SK-N-SH treated with all-trans-retinoic acid at 6 μM for 48 hours (cell line): ENCODE measurements around the gene STK40.

Source experiments
- ATAC-seq: fragments of 200-7000 bp; cut with Tn5 transposase; 3 replicates; pipeline ENCODE4 v1.9.1; 2020; ENCODE audit warnings: mild to moderate bottlenecking, moderate library complexity
- ARNTL ChIP-seq: fragments of 450-650 bp; formaldehyde crosslinking; IDR thresholded peaks from 2 replicates; pipeline ENCODE4 v1.5.0; 2020; ENCODE audit warnings: low read depth, mild to moderate bottlenecking, moderate library complexity, borderline replicate concordance
- BACH2 ChIP-seq: fragments of 250-450 bp; sonication (Bioruptor Pico); IDR thresholded peaks from 2 replicates; pipeline ENCODE4 v1.9.0; 2021; ENCODE audit warnings: mild to moderate bottlenecking, borderline replicate concordance
- CSDC2 ChIP-seq: fragments of 250-450 bp; sonication (Bioruptor Pico); IDR thresholded peaks from 2 replicates; pipeline ENCODE4 v1.5.0; 2020; ENCODE audit warnings: mild to moderate bottlenecking, moderate library complexity
- CSRNP3 ChIP-seq: fragments of 250-450 bp; sonication (Bioruptor Pico); IDR thresholded peaks from 2 replicates; pipeline ENCODE4 v1.5.1; 2021; ENCODE audit warnings: mild to moderate bottlenecking, moderate library complexity
- ESRRG ChIP-seq: fragments of 250-450 bp; sonication (Bioruptor Pico); IDR thresholded peaks from 2 replicates; pipeline ENCODE4 v1.6.1; 2021; ENCODE audit warnings: mild to moderate bottlenecking
- GLIS3 ChIP-seq: fragments of 250-450 bp; sonication (Bioruptor Pico); IDR thresholded peaks from 2 replicates; pipeline ENCODE4 v1.5.0; 2020; ENCODE audit warnings: mild to moderate bottlenecking, moderate library complexity
- ISL1 ChIP-seq: fragments of 250-450 bp; sonication (Bioruptor Pico); IDR thresholded peaks from 2 replicates; pipeline ENCODE4 v2.1.2; 2022; ENCODE audit warnings: mild to moderate bottlenecking, moderate library complexity
- OSR1 ChIP-seq: fragments of 250-450 bp; sonication (Bioruptor Pico); IDR thresholded peaks from 2 replicates; pipeline ENCODE4 v1.8.0; 2022; ENCODE audit warnings: moderate library complexity, mild to moderate bottlenecking, inconsistent platforms
- PPARA ChIP-seq: fragments of 250-450 bp; sonication (Bioruptor Pico); IDR thresholded peaks from 2 replicates; pipeline ENCODE4 v1.5.0; 2020; ENCODE audit warnings: mild to moderate bottlenecking, borderline replicate concordance
- RARB ChIP-seq: fragments of 250-450 bp; sonication (Bioruptor Pico); IDR thresholded peaks from 2 replicates; pipeline ENCODE4 v1.8.0; 2021; ENCODE audit warnings: mild to moderate bottlenecking, moderate library complexity
- SNAI2 ChIP-seq: fragments of 250-450 bp; sonication (Bioruptor Pico); IDR thresholded peaks from 2 replicates; pipeline ENCODE4 v1.5.0; 2020; ENCODE audit warnings: mild to moderate bottlenecking, moderate library complexity
- TOX ChIP-seq: fragments of 250-450 bp; sonication (Bioruptor Pico); IDR thresholded peaks from 2 replicates; pipeline ENCODE4 v1.8.0; 2021; ENCODE audit warnings: mild to moderate bottlenecking, moderate library complexity, borderline replicate concordance
- TSHZ2 ChIP-seq: fragments of 250-450 bp; sonication (Bioruptor Pico); IDR thresholded peaks from 2 replicates; pipeline ENCODE4 v1.5.0; 2020; ENCODE audit warnings: mild to moderate bottlenecking, moderate library complexity
- ZFP30 ChIP-seq: fragments of 450-650 bp; formaldehyde crosslinking; IDR thresholded peaks from 2 replicates; pipeline ENCODE4 v1.5.0; 2022; ENCODE audit warnings: mild to moderate bottlenecking, moderate library complexity
- ZNF565 ChIP-seq: fragments of 450-650 bp; formaldehyde crosslinking; conservative IDR thresholded peaks from 2 replicates; pipeline ENCODE4 v1.5.0; 2020; ENCODE audit warnings: low read depth, mild to moderate bottlenecking, moderate library complexity
- ZNF70 ChIP-seq: fragments of 450-650 bp; formaldehyde crosslinking; IDR thresholded peaks from 2 replicates; pipeline ENCODE4 v1.5.0; 2020; ENCODE audit warnings: mild to moderate bottlenecking, moderate library complexity
- TF ChIP-seq, protein P1 (sequence below): fragments of 250-450 bp; sonication (Bioruptor Pico); IDR thresholded peaks from 2 replicates; pipeline ENCODE4 v1.8.0; 2021; ENCODE audit warnings: low read depth, mild to moderate bottlenecking, moderate library complexity, borderline replicate concordance

STK40 gene, protein sequence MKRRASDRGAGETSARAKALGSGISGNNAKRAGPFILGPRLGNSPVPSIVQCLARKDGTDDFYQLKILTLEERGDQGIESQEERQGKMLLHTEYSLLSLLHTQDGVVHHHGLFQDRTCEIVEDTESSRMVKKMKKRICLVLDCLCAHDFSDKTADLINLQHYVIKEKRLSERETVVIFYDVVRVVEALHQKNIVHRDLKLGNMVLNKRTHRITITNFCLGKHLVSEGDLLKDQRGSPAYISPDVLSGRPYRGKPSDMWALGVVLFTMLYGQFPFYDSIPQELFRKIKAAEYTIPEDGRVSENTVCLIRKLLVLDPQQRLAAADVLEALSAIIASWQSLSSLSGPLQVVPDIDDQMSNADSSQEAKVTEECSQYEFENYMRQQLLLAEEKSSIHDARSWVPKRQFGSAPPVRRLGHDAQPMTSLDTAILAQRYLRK

DNA sequence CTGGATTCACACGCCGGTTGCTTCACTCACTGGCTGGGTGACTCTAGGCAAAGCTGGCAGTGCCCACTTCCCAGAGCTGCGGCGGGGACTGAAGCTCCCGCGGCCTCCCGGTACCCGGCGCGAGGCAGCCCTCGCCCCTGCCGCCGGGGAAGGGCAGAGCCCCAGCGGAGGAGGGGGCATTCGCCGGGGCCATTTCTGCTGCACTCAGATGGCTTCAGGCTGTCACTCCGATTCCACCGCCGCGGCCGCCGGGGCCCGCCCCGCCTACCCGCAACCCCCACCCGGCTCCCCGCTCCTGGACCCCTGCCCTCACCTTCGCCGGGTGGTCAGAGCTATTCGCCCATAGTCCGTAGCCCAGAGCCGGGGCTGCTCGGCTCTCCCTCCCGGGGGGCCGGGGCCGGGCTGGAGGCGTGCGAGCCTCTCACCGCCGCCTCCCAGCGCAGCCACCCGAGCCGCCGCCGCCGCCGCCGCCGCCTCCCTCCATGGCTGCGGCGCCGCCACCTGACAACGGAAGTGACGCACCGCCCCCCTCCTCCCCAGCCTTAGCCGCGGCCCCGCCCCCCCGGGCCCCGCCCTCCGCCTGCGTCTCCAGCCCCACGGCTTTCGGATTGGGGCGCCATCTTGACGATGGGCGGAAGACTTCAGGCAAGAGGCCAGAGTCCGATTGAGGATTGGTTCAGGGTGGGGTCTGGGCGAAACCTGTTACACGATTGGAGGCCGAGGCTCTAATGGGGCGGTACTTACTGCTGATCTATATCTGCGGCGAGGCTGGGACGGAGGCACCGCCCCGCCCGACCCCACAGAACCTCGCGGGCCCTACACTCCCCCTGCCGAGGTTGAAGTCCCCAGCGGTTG, at the start of gene STK40:
STK40 (minus strand) TSS at position 515 of the 855 bp plus-strand sequence. CDS start 24,592 bp downstream, outside the sequence.
- no peak for TF ChIP-seq CSDC2
- TF ChIP-seq TOX (CRISPR knock-in tag), result no peak
- TF ChIP-seq ISL1, result no peak
- no peak for TF ChIP-seq RARB (CRISPR knock-in tag)
- TF ChIP-seq ESRRG (CRISPR knock-in tag), result no peak
- no peak for TF ChIP-seq ARNTL (CRISPR knock-in tag)
- TF ChIP-seq ZNF70 (CRISPR knock-in tag), result no peak
- TF ChIP-seq, protein P1, sequence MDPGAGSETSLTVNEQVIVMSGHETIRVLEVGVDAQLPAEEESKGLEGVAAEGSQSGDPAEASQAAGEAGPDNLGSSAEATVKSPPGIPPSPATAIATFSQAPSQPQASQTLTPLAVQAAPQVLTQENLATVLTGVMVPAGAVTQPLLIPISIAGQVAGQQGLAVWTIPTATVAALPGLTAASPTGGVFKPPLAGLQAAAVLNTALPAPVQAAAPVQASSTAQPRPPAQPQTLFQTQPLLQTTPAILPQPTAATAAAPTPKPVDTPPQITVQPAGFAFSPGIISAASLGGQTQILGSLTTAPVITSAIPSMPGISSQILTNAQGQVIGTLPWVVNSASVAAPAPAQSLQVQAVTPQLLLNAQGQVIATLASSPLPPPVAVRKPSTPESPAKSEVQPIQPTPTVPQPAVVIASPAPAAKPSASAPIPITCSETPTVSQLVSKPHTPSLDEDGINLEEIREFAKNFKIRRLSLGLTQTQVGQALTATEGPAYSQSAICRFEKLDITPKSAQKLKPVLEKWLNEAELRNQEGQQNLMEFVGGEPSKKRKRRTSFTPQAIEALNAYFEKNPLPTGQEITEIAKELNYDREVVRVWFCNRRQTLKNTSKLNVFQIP (CRISPR knock-in tag), result no peak
- no peak for TF ChIP-seq ZNF565
- TF ChIP-seq BACH2 (CRISPR knock-in tag), result no peak
- peak; percentile 93 for ATAC-seq

- ATAC-seq, result no peak
- TF ChIP-seq CSRNP3, result no peak
- TF ChIP-seq TSHZ2 (CRISPR knock-in tag), result no peak
- TF ChIP-seq, protein P1 (CRISPR knock-in tag), result no peak
- TF ChIP-seq TOX (CRISPR knock-in tag), result no peak
- no peak for TF ChIP-seq ZNF70 (CRISPR knock-in tag)
Measured at GRCh38 chr1:36433102-36433501, 47.4 kb upstream of the STK40 start.

DNA sequence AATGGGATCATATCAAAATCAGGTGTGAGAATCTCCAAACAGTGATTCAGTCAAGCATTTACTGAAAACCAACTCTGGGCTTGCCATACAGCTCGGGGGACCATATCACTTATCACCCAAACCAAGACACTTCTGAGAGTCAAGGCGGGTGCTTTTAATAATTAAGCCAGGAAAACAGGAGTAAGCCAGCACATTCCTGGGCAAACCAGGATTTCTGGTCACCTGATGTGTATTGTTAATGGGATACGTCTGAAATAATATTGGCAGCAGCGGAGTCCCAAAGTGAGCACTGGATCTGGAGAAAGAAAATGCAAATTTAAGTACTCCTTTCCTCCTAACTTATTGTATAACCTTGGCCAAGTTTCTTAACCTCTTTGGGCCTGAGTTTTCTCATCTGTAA, 46.9 kb upstream of the STK40 start:
- no peak for ATAC-seq
- TF ChIP-seq SNAI2 (no peak), CSDC2 (no peak), GLIS3 (no peak), ZNF70 (CRISPR knock-in tag) (no peak), ZFP30 (CRISPR knock-in tag) (no peak), ARNTL (CRISPR knock-in tag) (no peak), OSR1 (CRISPR knock-in tag) (no peak), TOX (CRISPR knock-in tag) (no peak), PPARA (no peak), TSHZ2 (CRISPR knock-in tag) (no peak)
